Activated T-cell treated with anti-CD3 and anti-CD28 coated beads, Interleukin-2, amount 50 U/mL, for 24 hours (primary cell): ENCODE measurements around the gene VSIG1.
A peak's percentile ranks its signal among the peaks of the same experiment; 100 is the strongest.

Source experiments
- DNase-seq: peaks from one replicate; pipeline ENCODE4 v3.0.0-alpha.2; 2020
- H3K27ac Mint-ChIP-seq: 2 replicates; pipeline ENCODE4 v1.8.0; 2020; ENCODE audit warnings: mild to moderate bottlenecking, mixed read lengths
- H3K27me3 Mint-ChIP-seq: 2 replicates; pipeline ENCODE4 v1.8.0; 2020; ENCODE audit warnings: mixed read lengths
- H3K36me3 Mint-ChIP-seq: 2 replicates; pipeline ENCODE4 v1.8.0; 2020; ENCODE audit warnings: low read depth, mixed read lengths
- H3K4me1 Mint-ChIP-seq: 2 replicates; pipeline ENCODE4 v1.8.0; 2020; ENCODE audit warnings: low read depth, mixed read lengths
- H3K4me3 Mint-ChIP-seq: 2 replicates; pipeline ENCODE4 v1.8.0; 2020; ENCODE audit warnings: mild to moderate bottlenecking, moderate library complexity, mixed read lengths
- H3K9me3 Mint-ChIP-seq: 2 replicates; pipeline ENCODE4 v1.8.0; 2020; ENCODE audit warnings: mixed read lengths

VSIG1 gene

GRCh38 chrX:108044554-108045256 lies at the start of gene VSIG1:
Gene VSIG1 (plus strand): TSS chrX:108045065. CDS start chrX:108045131, 66 bp downstream.
- no peaks in the 10 kb centered on the region for H3K9me3 Mint-ChIP-seq
- H3K36me3 Mint-ChIP-seq: no peaks in the 10 kb centered on the region
- peaks cover 29% of the 10 kb centered on the region for H3K27me3 Mint-ChIP-seq
- no peak within 1 kb of the TSS for H3K27ac Mint-ChIP-seq
- DNase-seq: no peak
- H3K4me3 Mint-ChIP-seq: no peak within 1 kb of the TSS
- peaks cover 9% of the 10 kb centered on the region for H3K4me1 Mint-ChIP-seq

- DNase-seq: no peak
- Mint-ChIP-seq H3K27me3 (peaks cover 57% of the 10 kb centered on the region), H3K4me1 (no peaks in the 10 kb centered on the region), H3K9me3 (peaks cover 6% of the 10 kb centered on the region), H3K36me3 (no peaks in the 10 kb centered on the region), H3K4me3 (no peak overlapping the region), H3K27ac (no peak overlapping the region)
Measured at GRCh38 chrX:107996124-107996523, 48.7 kb upstream of the VSIG1 start.

GRCh38 chrX:108000751-108001150 lies 44.1 kb upstream of the VSIG1 start:
- H3K4me1 Mint-ChIP-seq: peaks cover 4% of the 10 kb centered on the region
- H3K4me3 Mint-ChIP-seq: no peak overlapping the region
- no peaks in the 10 kb centered on the region for H3K36me3 Mint-ChIP-seq
- no peak for DNase-seq
- peaks cover 61% of the 10 kb centered on the region for H3K27me3 Mint-ChIP-seq
- H3K27ac Mint-ChIP-seq: no peak overlapping the region
- H3K9me3 Mint-ChIP-seq: peaks cover 6% of the 10 kb centered on the region

- Mint-ChIP-seq H3K9me3 (peaks cover 6% of the 10 kb centered on the region), H3K4me1 (peaks cover 4% of the 10 kb centered on the region), H3K27me3 (peaks cover 61% of the 10 kb centered on the region), H3K4me3 (no peak overlapping the region), H3K27ac (no peak overlapping the region), H3K36me3 (no peaks in the 10 kb centered on the region)
- no peak for DNase-seq
Measured at GRCh38 chrX:108001218-108001814, 43.5 kb upstream of the VSIG1 start.

GRCh38 chrX:108018656-108019381 lies 26.0 kb upstream of the VSIG1 start:
- Mint-ChIP-seq H3K36me3 (no peaks in the 10 kb centered on the region), H3K9me3 (peaks cover 5% of the 10 kb centered on the region), H3K27me3 (peaks cover 9% of the 10 kb centered on the region), H3K27ac (peak overlapping the region; percentile 2), H3K4me1 (peaks cover 61% of the 10 kb centered on the region), H3K4me3 (peak overlapping the region; percentile 10)
- DNase-seq: peak; percentile 36

GRCh38 chrX:108019382-108019875 lies 25.4 kb upstream of the VSIG1 start:
- DNase-seq: peak; percentile 32
- peaks cover 13% of the 10 kb centered on the region for H3K27me3 Mint-ChIP-seq
- peaks cover under 1% of the 10 kb centered on the region for H3K9me3 Mint-ChIP-seq
- no peaks in the 10 kb centered on the region for H3K36me3 Mint-ChIP-seq
- peaks cover 64% of the 10 kb centered on the region for H3K4me1 Mint-ChIP-seq
- H3K27ac Mint-ChIP-seq: peak overlapping the region; percentile 42
- peak overlapping the region; percentile 10 for H3K4me3 Mint-ChIP-seq

- peak; percentile 37 for DNase-seq
- peaks cover 14% of the 10 kb centered on the region for H3K27me3 Mint-ChIP-seq
- peak overlapping the region; percentile 34 for H3K4me3 Mint-ChIP-seq
- peak overlapping the region; percentile 64 for H3K27ac Mint-ChIP-seq
- H3K9me3 Mint-ChIP-seq: no peaks in the 10 kb centered on the region
- H3K4me1 Mint-ChIP-seq: peaks cover 70% of the 10 kb centered on the region
- no peaks in the 10 kb centered on the region for H3K36me3 Mint-ChIP-seq
Measured at GRCh38 chrX:108020631-108021030, 24.2 kb upstream of the VSIG1 start.

- H3K4me1 Mint-ChIP-seq: peaks cover 77% of the 10 kb centered on the region
- H3K27ac Mint-ChIP-seq: peak overlapping the region; percentile 54
- peaks cover 19% of the 10 kb centered on the region for H3K27me3 Mint-ChIP-seq
- H3K4me3 Mint-ChIP-seq: no peak overlapping the region
- H3K36me3 Mint-ChIP-seq: no peaks in the 10 kb centered on the region
- no peaks in the 10 kb centered on the region for H3K9me3 Mint-ChIP-seq
- DNase-seq: no peak
Measured at GRCh38 chrX:108022491-108023089, 22.3 kb upstream of the VSIG1 start.

- Mint-ChIP-seq H3K27me3 (peaks cover 19% of the 10 kb centered on the region), H3K4me1 (peaks cover 69% of the 10 kb centered on the region), H3K4me3 (no peak overlapping the region)
Measured at GRCh38 chrX:108025376-108025775, 19.5 kb upstream of the VSIG1 start.

GRCh38 chrX:108025954-108026600 lies 18.8 kb upstream of the VSIG1 start:
- Mint-ChIP-seq H3K4me1 (peaks cover 69% of the 10 kb centered on the region), H3K4me3 (no peak overlapping the region), H3K27me3 (peaks cover 25% of the 10 kb centered on the region), H3K27ac (no peak overlapping the region), H3K36me3 (no peaks in the 10 kb centered on the region), H3K9me3 (no peaks in the 10 kb centered on the region)
- no peak for DNase-seq

More at GRCh38 chrX:108025376-108025775, 19.5 kb upstream of the VSIG1 start:
- Mint-ChIP-seq H3K9me3 (no peaks in the 10 kb centered on the region), H3K36me3 (no peaks in the 10 kb centered on the region), H3K27ac (no peak overlapping the region)
- DNase-seq: no peak

GRCh38 chrX:108028854-108029253 lies 16.0 kb upstream of the VSIG1 start:
- DNase-seq: no peak

GRCh38 chrX:108029928-108030711 lies 14.7 kb upstream of the VSIG1 start:
- DNase-seq: no peak
- Mint-ChIP-seq H3K36me3 (no peaks in the 10 kb centered on the region), H3K27ac (no peak overlapping the region), H3K4me1 (peaks cover 55% of the 10 kb centered on the region), H3K27me3 (peaks cover 31% of the 10 kb centered on the region), H3K9me3 (no peaks in the 10 kb centered on the region), H3K4me3 (no peak overlapping the region)

More at GRCh38 chrX:108028854-108029253, 16.0 kb upstream of the VSIG1 start:
- Mint-ChIP-seq H3K27me3 (peaks cover 28% of the 10 kb centered on the region), H3K9me3 (no peaks in the 10 kb centered on the region), H3K36me3 (no peaks in the 10 kb centered on the region), H3K4me1 (peaks cover 56% of the 10 kb centered on the region), H3K4me3 (no peak overlapping the region), H3K27ac (no peak overlapping the region)

GRCh38 chrX:108032944-108033343 lies 11.9 kb upstream of the VSIG1 start:
- no peak for DNase-seq
- no peaks in the 10 kb centered on the region for H3K36me3 Mint-ChIP-seq
- peaks cover 36% of the 10 kb centered on the region for H3K27me3 Mint-ChIP-seq
- peaks cover 61% of the 10 kb centered on the region for H3K4me1 Mint-ChIP-seq
- no peaks in the 10 kb centered on the region for H3K9me3 Mint-ChIP-seq
- no peak overlapping the region for H3K27ac Mint-ChIP-seq
- no peak overlapping the region for H3K4me3 Mint-ChIP-seq
